Fibroblast of upper back skin (primary cell): ENCODE measurements around the gene FOXJ2.
"Not testable (repeated sequence)": the region's sequence is repeated elsewhere in the genome, so short reads cannot be mapped to it uniquely, and the experiment has no call there.

Experiments used
- DNase-seq: peaks from one replicate; pipeline ENCODE4 v3.0.0-alpha.2; 2013

FOXJ2 gene

GRCh38 chr12:8031017-8031416 is 1.5 kb upstream of the FOXJ2 start:
- DNase-seq: not testable (repeated sequence)

GRCh38 chr12:8031872-8032241 is 659 bp upstream of the FOXJ2 start:
- peak; percentile 9 for DNase-seq

- DNase-seq: peak; percentile 54
Measured at GRCh38 chr12:8033153-8034044, 883 bp downstream of the FOXJ2 start.

GRCh38 chr12:8034802-8035201 is 2.3 kb downstream of the FOXJ2 start:
- no peak for DNase-seq

GRCh38 chr12:8035440-8036010 is 3.0 kb downstream of the FOXJ2 start:
- peak; percentile 21 for DNase-seq

- DNase-seq: no peak
Measured at GRCh38 chr12:8036346-8036745, 3.8 kb downstream of the FOXJ2 start.

GRCh38 chr12:8037046-8037663 is 4.6 kb downstream of the FOXJ2 start:
- DNase-seq: no peak

GRCh38 chr12:8037947-8038346 is 5.4 kb downstream of the FOXJ2 start:
- no peak for DNase-seq

GRCh38 chr12:8038659-8039114 is 6.2 kb downstream of the FOXJ2 start:
- peak; percentile 50 for DNase-seq

- DNase-seq: no peak
Measured at GRCh38 chr12:8040791-8041190, 8.3 kb downstream of the FOXJ2 start.

- peak; percentile 72 for DNase-seq
Measured at GRCh38 chr12:8045952-8046944, 13.7 kb downstream of the FOXJ2 start.

- DNase-seq: no peak
Measured at GRCh38 chr12:8047842-8048241, 15.3 kb downstream of the FOXJ2 start.

GRCh38 chr12:8048906-8049305 is 16.4 kb downstream of the FOXJ2 start:
- no peak for DNase-seq

- DNase-seq: no peak
Measured at GRCh38 chr12:8050600-8051250, 18.2 kb downstream of the FOXJ2 start.

- no peak for DNase-seq
Measured at GRCh38 chr12:8052679-8053078, 20.2 kb downstream of the FOXJ2 start.

- no peak for DNase-seq
Measured at GRCh38 chr12:8054816-8055215, 22.3 kb downstream of the FOXJ2 start.

GRCh38 chr12:8057306-8057705 is 24.8 kb downstream of the FOXJ2 start:
- no peak for DNase-seq

GRCh38 chr12:8057839-8058238 is 25.3 kb downstream of the FOXJ2 start:
- peak; percentile 61 for DNase-seq

- DNase-seq: no peak
Measured at GRCh38 chr12:8058506-8058905, 26.0 kb downstream of the FOXJ2 start.

- no peak for DNase-seq
Measured at GRCh38 chr12:8064131-8064530, 31.6 kb downstream of the FOXJ2 start.

GRCh38 chr12:8065991-8066594 is 33.6 kb downstream of the FOXJ2 start, which contains the start of gene C3AR1:
C3AR1 (minus strand) TSS chr12:8066359; CDS start chr12:8060185, 6,174 bp downstream.
- DNase-seq: peak; percentile 64

- no peak for DNase-seq
Measured at GRCh38 chr12:8069582-8069981, 37.1 kb downstream of the FOXJ2 start.
